Measurements from ENCODE around the gene DNA2. TPM values are rescaled to one million over a fixed set of nuclear protein-coding genes. Genes with fewer than 3 reads are reported as not detected.

Gene DNA2
- total RNA-seq, 1 experiment from 2014 or later, result 27.7 TPM

DNA sequence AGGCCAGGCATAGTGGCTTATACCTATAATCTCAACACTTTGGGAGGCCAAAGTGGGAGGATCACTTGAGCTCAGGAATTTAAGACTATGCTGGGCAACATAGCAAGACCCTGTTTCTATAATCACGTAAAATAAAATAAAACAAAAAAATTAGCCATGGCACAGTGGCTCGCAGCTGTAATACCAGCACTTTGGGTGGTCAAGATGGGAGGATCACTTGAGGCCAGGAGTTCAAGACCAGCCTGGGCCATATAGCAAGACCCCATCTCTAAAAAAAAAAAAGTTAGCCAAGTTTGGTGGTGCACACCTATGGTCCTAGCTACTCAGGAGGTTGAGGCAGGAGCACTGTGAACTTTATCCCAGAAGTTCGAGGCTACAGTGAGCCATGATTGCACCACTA is 30.9 kb downstream of the DNA2 start:
- Histone ChIP-seq H3K27ac (ENCODE audit: low read length) (no peak overlapping the region), H3K4me2 (ENCODE audit: low read depth, low read length, poor library complexity, severe bottlenecking) (no peak overlapping the region), H3K9me2 (replicated peaks; ENCODE audit: insufficient read depth, low read length) (no peaks in the 10 kb centered on the region), H4K20me1 (ENCODE audit: insufficient read depth, low read depth, low read length) (no peaks in the 10 kb centered on the region), H3K9ac (ENCODE audit: low read length) (no peak overlapping the region), H3K4me1 (ENCODE audit: low read length) (no peaks in the 10 kb centered on the region), H3K9me3 (ENCODE audit: low read length) (no peaks in the 10 kb centered on the region), H3K79me2 (ENCODE audit: low read length) (0 out of 2 replicates have a peak, but pooled peaks cover 8% of the 10 kb centered on the region), H3K27me3 (ENCODE audit: low read length) (no peaks in the 10 kb centered on the region), H3K36me3 (ENCODE audit: insufficient read depth, low read length) (peaks cover 31% of the 10 kb centered on the region), H2AFZ (ENCODE audit: low read length) (no peak overlapping the region), H3K4me3 (ENCODE audit: low read length) (no peak overlapping the region)
- no peak for DNase-seq

DNA sequence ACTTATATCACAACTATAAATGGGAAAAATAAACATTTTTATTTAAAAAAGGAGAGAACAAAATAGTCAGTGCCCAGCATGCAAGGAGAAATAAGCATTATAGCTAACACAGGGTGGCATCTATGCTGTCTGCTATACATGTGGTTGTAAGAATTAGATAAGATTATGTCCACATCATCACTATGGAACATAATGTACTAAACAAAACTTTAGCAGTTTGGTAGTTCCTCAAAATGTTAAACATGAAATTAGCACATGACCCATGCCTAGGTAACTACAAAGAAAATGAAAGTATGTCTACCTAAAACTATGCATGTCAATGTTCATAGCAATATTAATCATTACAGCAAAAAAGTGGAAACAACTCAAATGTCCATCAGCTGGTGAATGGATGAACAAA is 36.0 kb downstream of the DNA2 start:
- H3K27me3 ChIP-seq (ENCODE audit: low read length), result no peaks in the 10 kb centered on the region
- no peaks in the 10 kb centered on the region for H4K20me1 ChIP-seq (ENCODE audit: insufficient read depth, low read depth, low read length)
- no peaks in the 10 kb centered on the region for H3K79me2 ChIP-seq (ENCODE audit: low read length)
- no peak overlapping the region for H3K9ac ChIP-seq (ENCODE audit: low read length)
- H3K4me2 ChIP-seq (ENCODE audit: low read depth, low read length, poor library complexity, severe bottlenecking), result no peak overlapping the region
- no peak overlapping the region for H2AFZ ChIP-seq (ENCODE audit: low read length)
- H3K4me3 ChIP-seq (ENCODE audit: low read length), result no peak overlapping the region
- peaks cover 35% of the 10 kb centered on the region for H3K36me3 ChIP-seq (ENCODE audit: insufficient read depth, low read length)
- H3K27ac ChIP-seq (ENCODE audit: low read length), result no peak overlapping the region
- DNase-seq, result no peak
- no peaks in the 10 kb centered on the region for H3K9me3 ChIP-seq (ENCODE audit: low read length)
- no peaks in the 10 kb centered on the region for H3K4me1 ChIP-seq (ENCODE audit: low read length)
- H3K9me2 ChIP-seq (replicated peaks; ENCODE audit: insufficient read depth, low read length), result no peaks in the 10 kb centered on the region

DNA sequence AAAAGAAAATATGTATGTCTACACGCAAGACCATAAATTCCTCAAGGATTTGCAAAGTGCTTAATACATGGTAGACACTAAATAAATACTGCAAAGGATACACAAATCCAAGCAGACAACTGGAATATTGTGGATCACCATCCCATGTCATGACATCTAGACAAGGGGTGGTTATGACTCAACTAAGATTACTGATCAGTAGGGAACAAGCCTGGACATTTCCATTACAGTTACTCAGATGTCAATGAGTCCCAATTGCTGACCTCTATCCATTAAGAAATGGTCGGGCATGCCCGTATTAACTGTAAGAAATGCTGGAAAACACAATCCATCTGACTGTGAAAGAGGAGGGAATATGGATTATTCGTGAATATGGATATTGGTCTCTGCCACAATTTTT is 37.1 kb downstream of the DNA2 start:
- Histone ChIP-seq H3K27me3 (ENCODE audit: low read length) (no peaks in the 10 kb centered on the region), H3K9me3 (ENCODE audit: low read length) (no peaks in the 10 kb centered on the region), H3K79me2 (ENCODE audit: low read length) (0 out of 2 replicates have a peak, but pooled peaks cover 4% of the 10 kb centered on the region), H3K36me3 (ENCODE audit: insufficient read depth, low read length) (peaks cover 35% of the 10 kb centered on the region), H3K27ac (ENCODE audit: low read length) (no peak overlapping the region), H3K9me2 (replicated peaks; ENCODE audit: insufficient read depth, low read length) (no peaks in the 10 kb centered on the region), H3K4me1 (ENCODE audit: low read length) (no peaks in the 10 kb centered on the region), H3K4me3 (ENCODE audit: low read length) (no peak overlapping the region), H2AFZ (ENCODE audit: low read length) (no peak overlapping the region), H3K4me2 (ENCODE audit: low read depth, low read length, poor library complexity, severe bottlenecking) (no peak overlapping the region), H3K9ac (ENCODE audit: low read length) (no peak overlapping the region), H4K20me1 (ENCODE audit: insufficient read depth, low read depth, low read length) (no peaks in the 10 kb centered on the region)
- no peak for DNase-seq

DNA sequence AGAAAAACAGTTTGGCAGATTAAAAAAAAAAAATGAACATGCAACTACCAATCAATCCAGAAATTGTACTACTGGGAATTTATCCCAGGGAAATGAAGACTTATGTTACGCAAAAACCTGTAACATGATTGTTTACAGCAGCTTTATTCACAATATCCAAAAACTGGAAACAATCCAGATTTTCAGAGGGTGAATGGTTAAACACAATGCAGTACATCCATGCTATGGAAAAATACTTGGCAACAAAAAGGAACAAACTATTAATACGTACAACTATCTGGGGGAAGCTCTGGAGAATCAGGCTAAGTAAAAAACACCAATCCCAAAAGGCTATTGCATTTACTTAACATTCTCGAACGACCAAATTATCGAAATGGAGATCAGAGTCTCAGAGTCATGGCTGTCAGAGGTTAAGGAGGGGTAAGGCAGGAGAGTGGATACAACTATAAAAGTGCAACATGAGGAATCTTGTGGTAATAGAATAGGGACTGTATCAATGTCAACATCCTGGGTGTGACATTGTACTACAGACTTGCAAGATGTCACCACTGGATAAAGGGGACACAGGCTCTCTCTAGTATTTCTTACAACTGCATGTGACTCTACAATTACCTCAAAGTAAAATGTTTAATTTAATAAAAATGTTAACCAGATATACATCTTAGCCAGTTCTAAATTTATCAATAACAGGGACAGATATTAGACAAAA is 43.2 kb downstream of the DNA2 start:
- Histone ChIP-seq H2AFZ (ENCODE audit: low read length) (no peak overlapping the region), H4K20me1 (ENCODE audit: insufficient read depth, low read depth, low read length) (no peaks in the 10 kb centered on the region), H3K9me3 (ENCODE audit: low read length) (no peaks in the 10 kb centered on the region), H3K4me2 (ENCODE audit: low read depth, low read length, poor library complexity, severe bottlenecking) (no peak overlapping the region), H3K79me2 (ENCODE audit: low read length) (0 out of 2 replicates have a peak, but pooled peaks cover 14% of the 10 kb centered on the region), H3K27me3 (ENCODE audit: low read length) (no peaks in the 10 kb centered on the region), H3K4me1 (ENCODE audit: low read length) (no peaks in the 10 kb centered on the region), H3K9ac (ENCODE audit: low read length) (no peak overlapping the region), H3K9me2 (replicated peaks; ENCODE audit: insufficient read depth, low read length) (no peaks in the 10 kb centered on the region), H3K36me3 (ENCODE audit: insufficient read depth, low read length) (peaks cover 18% of the 10 kb centered on the region), H3K27ac (ENCODE audit: low read length) (no peak overlapping the region), H3K4me3 (ENCODE audit: low read length) (no peak overlapping the region)
- no peak for DNase-seq

DNA sequence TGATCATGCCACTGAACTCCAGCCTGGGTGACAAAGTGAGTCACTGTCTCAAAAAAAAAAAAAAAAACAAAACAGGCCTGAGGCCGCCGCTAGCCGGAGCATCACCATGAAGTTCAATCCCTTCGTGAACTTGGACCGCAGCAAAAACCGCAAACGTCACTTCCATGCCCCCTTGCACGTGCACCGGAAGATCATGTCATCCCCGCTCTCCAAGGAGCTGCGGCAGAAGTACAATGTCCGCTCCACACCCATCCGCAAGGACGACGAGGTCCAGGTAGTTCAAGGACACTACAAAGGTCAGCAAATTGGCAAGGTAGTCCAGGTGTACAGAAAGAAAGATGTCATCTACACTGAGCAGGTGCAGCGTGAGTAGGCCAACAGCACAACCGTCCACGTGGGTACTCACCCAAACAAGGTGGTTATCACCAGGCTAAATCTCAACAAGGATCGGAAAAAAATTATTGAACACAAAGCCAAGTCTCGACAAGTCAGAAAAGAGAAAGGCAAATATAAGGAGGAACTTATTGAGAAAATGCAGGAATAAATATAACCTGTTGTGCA is 47.2 kb downstream of the DNA2 start:
- Histone ChIP-seq H3K27ac (ENCODE audit: low read length) (no peak overlapping the region), H3K27me3 (ENCODE audit: low read length) (no peaks in the 10 kb centered on the region), H3K9me3 (ENCODE audit: low read length) (no peaks in the 10 kb centered on the region)

DNA sequence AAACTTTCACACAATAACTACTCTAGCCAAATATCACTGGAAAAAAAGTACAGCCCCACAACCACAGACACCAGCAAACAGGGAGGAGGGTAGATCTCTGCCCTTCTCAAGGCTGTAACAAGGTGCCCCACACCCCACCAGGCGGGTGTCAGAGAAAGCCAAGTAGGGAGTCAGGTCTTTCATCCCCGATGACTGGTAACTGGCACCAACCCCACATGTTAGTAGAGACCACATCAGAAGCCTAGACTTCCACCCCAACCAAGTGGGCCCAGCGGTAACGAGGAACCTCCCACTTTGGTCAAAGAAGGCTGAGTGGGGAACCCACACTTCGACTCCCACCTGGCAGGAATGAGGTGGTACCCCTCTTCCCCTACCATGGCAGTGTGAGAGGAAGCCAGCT is 48.3 kb downstream of the DNA2 start:
- Histone ChIP-seq H3K9me2 (replicated peaks; ENCODE audit: insufficient read depth, low read length) (no peaks in the 10 kb centered on the region), H3K79me2 (ENCODE audit: low read length) (0 out of 2 replicates have a peak, but pooled peaks cover 15% of the 10 kb centered on the region), H3K9me3 (ENCODE audit: low read length) (no peaks in the 10 kb centered on the region), H3K4me3 (ENCODE audit: low read length) (no peak overlapping the region), H3K36me3 (ENCODE audit: insufficient read depth, low read length) (peaks cover 25% of the 10 kb centered on the region), H3K27me3 (ENCODE audit: low read length) (no peaks in the 10 kb centered on the region), H2AFZ (ENCODE audit: low read length) (no peak overlapping the region), H3K4me2 (ENCODE audit: low read depth, low read length, poor library complexity, severe bottlenecking) (no peak overlapping the region), H3K4me1 (ENCODE audit: low read length) (no peaks in the 10 kb centered on the region), H4K20me1 (ENCODE audit: insufficient read depth, low read depth, low read length) (no peaks in the 10 kb centered on the region), H3K9ac (ENCODE audit: low read length) (no peak overlapping the region), H3K27ac (ENCODE audit: low read length) (no peak overlapping the region)
- DNase-seq, result no peak

More for the DNA sequence above, 47.2 kb downstream of the DNA2 start:
- no peak for DNase-seq
- no peaks in the 10 kb centered on the region for H3K9me2 ChIP-seq (replicated peaks; ENCODE audit: insufficient read depth, low read length)
- H3K4me2 ChIP-seq (ENCODE audit: low read depth, low read length, poor library complexity, severe bottlenecking), result no peak overlapping the region
- no peak overlapping the region for H2AFZ ChIP-seq (ENCODE audit: low read length)
- H3K4me1 ChIP-seq (ENCODE audit: low read length), result no peaks in the 10 kb centered on the region
- no peak overlapping the region for H3K4me3 ChIP-seq (ENCODE audit: low read length)
- 0 out of 2 replicates have a peak, but pooled peaks cover 15% of the 10 kb centered on the region for H3K79me2 ChIP-seq (ENCODE audit: low read length)
- H3K36me3 ChIP-seq (ENCODE audit: insufficient read depth, low read length), result peaks cover 17% of the 10 kb centered on the region
- no peak overlapping the region for H3K9ac ChIP-seq (ENCODE audit: low read length)
- H4K20me1 ChIP-seq (ENCODE audit: insufficient read depth, low read depth, low read length), result no peaks in the 10 kb centered on the region

DNA sequence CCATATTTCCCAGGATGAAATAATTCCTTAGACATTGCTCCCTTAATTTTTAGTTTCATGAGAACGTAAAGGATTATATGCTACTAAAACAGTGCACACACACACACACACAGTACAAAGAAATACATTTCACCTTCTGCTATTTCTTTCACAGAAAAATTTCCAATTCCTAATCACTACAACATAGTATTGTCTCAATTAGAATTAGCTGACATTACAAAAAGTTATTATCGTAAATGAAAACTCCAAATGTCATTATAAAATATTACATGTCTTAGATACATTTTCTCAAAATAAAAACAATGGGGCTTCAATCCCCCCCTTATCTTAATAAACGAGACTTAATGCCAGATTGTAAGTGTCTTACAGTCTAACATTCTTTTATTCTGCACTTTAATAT is 52.4 kb downstream of the DNA2 start:
- no peak overlapping the region for H3K27ac ChIP-seq (ENCODE audit: low read length)
- no peaks in the 10 kb centered on the region for H3K9me3 ChIP-seq (ENCODE audit: low read length)
- H3K4me3 ChIP-seq (ENCODE audit: low read length), result no peak overlapping the region
- no peak for DNase-seq
- H2AFZ ChIP-seq (ENCODE audit: low read length), result no peak overlapping the region
- H3K27me3 ChIP-seq (ENCODE audit: low read length), result no peaks in the 10 kb centered on the region
- H3K79me2 ChIP-seq (ENCODE audit: low read length), result 0 out of 2 replicates have a peak, but pooled peaks cover 15% of the 10 kb centered on the region
- H3K9ac ChIP-seq (ENCODE audit: low read length), result no peak overlapping the region
- no peak overlapping the region for H3K4me2 ChIP-seq (ENCODE audit: low read depth, low read length, poor library complexity, severe bottlenecking)
- no peaks in the 10 kb centered on the region for H3K9me2 ChIP-seq (replicated peaks; ENCODE audit: insufficient read depth, low read length)
- H3K36me3 ChIP-seq (ENCODE audit: insufficient read depth, low read length), result peaks cover 41% of the 10 kb centered on the region
- no peaks in the 10 kb centered on the region for H3K4me1 ChIP-seq (ENCODE audit: low read length)
- no peaks in the 10 kb centered on the region for H4K20me1 ChIP-seq (ENCODE audit: insufficient read depth, low read depth, low read length)

DNA sequence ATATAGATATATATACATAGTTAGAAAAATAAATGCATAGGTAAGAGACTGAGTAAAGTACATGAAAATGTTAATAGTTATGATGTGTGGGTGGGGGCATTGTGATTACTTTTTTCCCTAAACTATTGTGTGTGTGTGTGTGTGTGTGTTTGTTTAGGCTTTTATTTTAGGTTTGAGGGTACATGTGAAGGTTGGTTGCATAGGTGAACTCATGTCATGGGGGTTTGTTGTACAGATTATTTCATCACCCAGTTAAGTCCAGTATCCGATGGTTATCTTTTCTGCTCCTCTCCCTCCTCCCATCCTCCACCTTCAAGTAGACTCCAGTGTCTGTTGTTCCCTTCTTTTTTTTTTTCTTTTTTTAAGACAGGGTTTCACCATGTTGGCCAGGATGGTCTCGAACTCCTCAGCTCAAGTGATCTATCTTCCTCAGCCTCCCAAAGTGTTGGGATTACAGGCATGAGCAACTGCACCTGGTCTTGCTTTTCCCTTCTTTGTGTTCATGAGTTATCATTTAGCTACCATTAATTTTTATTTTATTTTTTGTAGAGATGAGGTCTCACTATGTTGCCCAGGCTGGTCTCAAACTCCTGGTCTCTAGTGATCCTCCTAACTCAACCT is 62.8 kb downstream of the DNA2 start:
- H3K9me2 ChIP-seq (replicated peaks; ENCODE audit: insufficient read depth, low read length), result no peaks in the 10 kb centered on the region
- H3K79me2 ChIP-seq (ENCODE audit: low read length), result peaks cover 30% of the 10 kb centered on the region
- H3K27ac ChIP-seq (ENCODE audit: low read length), result no peak overlapping the region
- no peaks in the 10 kb centered on the region for H4K20me1 ChIP-seq (ENCODE audit: insufficient read depth, low read depth, low read length)
- H2AFZ ChIP-seq (ENCODE audit: low read length), result no peak overlapping the region
- no peaks in the 10 kb centered on the region for H3K9me3 ChIP-seq (ENCODE audit: low read length)
- peaks cover 22% of the 10 kb centered on the region for H3K4me1 ChIP-seq (ENCODE audit: low read length)
- no peak overlapping the region for H3K9ac ChIP-seq (ENCODE audit: low read length)
- no peak for DNase-seq
- no peak overlapping the region for H3K4me3 ChIP-seq (ENCODE audit: low read length)
- no peaks in the 10 kb centered on the region for H3K27me3 ChIP-seq (ENCODE audit: low read length)
- H3K36me3 ChIP-seq (ENCODE audit: insufficient read depth, low read length), result peaks cover 2% of the 10 kb centered on the region; the same call in 1 of the 2 replicates
- H3K4me2 ChIP-seq (ENCODE audit: low read depth, low read length, poor library complexity, severe bottlenecking), result no peak overlapping the region
